ENCODE measurements around the gene TTC24.

Gene TTC24

GRCh38 chr1:156579472-156579871, at the start of gene TTC24:
Gene TTC24, plus strand, starts transcription at chr1:156579723. Its CDS starts 1,642 bp downstream, at chr1:156581365.
- no peak within 1 kb of the TSS for H3K27ac ChIP-seq (ENCODE audit: low read depth, low read length)
- peaks cover 4% of the 10 kb centered on the region for H3K4me1 ChIP-seq (ENCODE audit: control insufficient read depth, insufficient read depth, low read length)
- no peak within 1 kb of the TSS for H3K9ac ChIP-seq (ENCODE audit: low read depth, low read length)
- H3K36me3 ChIP-seq (ENCODE audit: control insufficient read depth, insufficient read depth, low read length): no peaks in the 10 kb centered on the region
- H3K27me3 ChIP-seq (ENCODE audit: control insufficient read depth, insufficient read depth, low read length): no peaks in the 10 kb centered on the region
- H3K4me3 ChIP-seq (ENCODE audit: low read depth, low read length): no peak within 1 kb of the TSS
- no peaks in the 10 kb centered on the region for H3K9me3 ChIP-seq (ENCODE audit: control insufficient read depth, insufficient read depth, low read length)

- H3K4me3 ChIP-seq (ENCODE audit: low read depth, low read length): no peak overlapping the region
- peaks cover 10% of the 10 kb centered on the region for H3K4me1 ChIP-seq (ENCODE audit: control insufficient read depth, insufficient read depth, low read length)
- no peak overlapping the region for H3K9ac ChIP-seq (ENCODE audit: low read depth, low read length)
- no peak overlapping the region for H3K27ac ChIP-seq (ENCODE audit: low read depth, low read length)
- no peaks in the 10 kb centered on the region for H3K27me3 ChIP-seq (ENCODE audit: control insufficient read depth, insufficient read depth, low read length)
- H3K9me3 ChIP-seq (ENCODE audit: control insufficient read depth, insufficient read depth, low read length): no peaks in the 10 kb centered on the region
- H3K36me3 ChIP-seq (ENCODE audit: control insufficient read depth, insufficient read depth, low read length): peaks cover 83% of the 10 kb centered on the region
These were observed 49.5 kb upstream of the TTC24 start for GRCh38 chr1:156530006-156530405.

GRCh38 chr1:156532374-156532773, 47.1 kb upstream of the TTC24 start:
- H3K36me3 ChIP-seq (ENCODE audit: control insufficient read depth, insufficient read depth, low read length): peaks cover 93% of the 10 kb centered on the region
- no peaks in the 10 kb centered on the region for H3K9me3 ChIP-seq (ENCODE audit: control insufficient read depth, insufficient read depth, low read length)
- H3K27ac ChIP-seq (ENCODE audit: low read depth, low read length): no peak overlapping the region
- H3K27me3 ChIP-seq (ENCODE audit: control insufficient read depth, insufficient read depth, low read length): no peaks in the 10 kb centered on the region
- no peaks in the 10 kb centered on the region for H3K4me1 ChIP-seq (ENCODE audit: control insufficient read depth, insufficient read depth, low read length)
- no peak overlapping the region for H3K9ac ChIP-seq (ENCODE audit: low read depth, low read length)
- no peak overlapping the region for H3K4me3 ChIP-seq (ENCODE audit: low read depth, low read length)

- H3K9me3 ChIP-seq (ENCODE audit: control insufficient read depth, insufficient read depth, low read length): no peaks in the 10 kb centered on the region
- no peaks in the 10 kb centered on the region for H3K4me1 ChIP-seq (ENCODE audit: control insufficient read depth, insufficient read depth, low read length)
- peaks cover 87% of the 10 kb centered on the region for H3K36me3 ChIP-seq (ENCODE audit: control insufficient read depth, insufficient read depth, low read length)
- no peak overlapping the region for H3K27ac ChIP-seq (ENCODE audit: low read depth, low read length)
- no peaks in the 10 kb centered on the region for H3K27me3 ChIP-seq (ENCODE audit: control insufficient read depth, insufficient read depth, low read length)
- no peak overlapping the region for H3K4me3 ChIP-seq (ENCODE audit: low read depth, low read length)
- no peak overlapping the region for H3K9ac ChIP-seq (ENCODE audit: low read depth, low read length)
These were observed 45.8 kb upstream of the TTC24 start for GRCh38 chr1:156533568-156534220.

- H3K27ac ChIP-seq (ENCODE audit: low read depth, low read length): no peak overlapping the region
- no peaks in the 10 kb centered on the region for H3K4me1 ChIP-seq (ENCODE audit: control insufficient read depth, insufficient read depth, low read length)
- no peaks in the 10 kb centered on the region for H3K27me3 ChIP-seq (ENCODE audit: control insufficient read depth, insufficient read depth, low read length)
- H3K36me3 ChIP-seq (ENCODE audit: control insufficient read depth, insufficient read depth, low read length): peaks cover 89% of the 10 kb centered on the region
- H3K9ac ChIP-seq (ENCODE audit: low read depth, low read length): no peak overlapping the region
- H3K4me3 ChIP-seq (ENCODE audit: low read depth, low read length): no peak overlapping the region
- H3K9me3 ChIP-seq (ENCODE audit: control insufficient read depth, insufficient read depth, low read length): no peaks in the 10 kb centered on the region
These were observed 45.0 kb upstream of the TTC24 start for GRCh38 chr1:156534424-156535060.

- H3K4me3 ChIP-seq (ENCODE audit: low read depth, low read length): no peak overlapping the region
- no peak overlapping the region for H3K9ac ChIP-seq (ENCODE audit: low read depth, low read length)
- H3K4me1 ChIP-seq (ENCODE audit: control insufficient read depth, insufficient read depth, low read length): no peaks in the 10 kb centered on the region
- H3K9me3 ChIP-seq (ENCODE audit: control insufficient read depth, insufficient read depth, low read length): no peaks in the 10 kb centered on the region
- peaks cover 93% of the 10 kb centered on the region for H3K36me3 ChIP-seq (ENCODE audit: control insufficient read depth, insufficient read depth, low read length)
- no peak overlapping the region for H3K27ac ChIP-seq (ENCODE audit: low read depth, low read length)
- H3K27me3 ChIP-seq (ENCODE audit: control insufficient read depth, insufficient read depth, low read length): no peaks in the 10 kb centered on the region
These were observed 42.5 kb upstream of the TTC24 start for GRCh38 chr1:156537027-156537426.

- Histone ChIP-seq H3K4me3 (ENCODE audit: low read depth, low read length) (no peak overlapping the region), H3K4me1 (ENCODE audit: control insufficient read depth, insufficient read depth, low read length) (no peaks in the 10 kb centered on the region), H3K36me3 (ENCODE audit: control insufficient read depth, insufficient read depth, low read length) (peaks cover 87% of the 10 kb centered on the region), H3K27ac (ENCODE audit: low read depth, low read length) (no peak overlapping the region), H3K9me3 (ENCODE audit: control insufficient read depth, insufficient read depth, low read length) (no peaks in the 10 kb centered on the region), H3K9ac (ENCODE audit: low read depth, low read length) (no peak overlapping the region), H3K27me3 (ENCODE audit: control insufficient read depth, insufficient read depth, low read length) (no peaks in the 10 kb centered on the region)
These were observed 40.6 kb upstream of the TTC24 start for GRCh38 chr1:156538711-156539440.

- Histone ChIP-seq H3K36me3 (ENCODE audit: control insufficient read depth, insufficient read depth, low read length) (peaks cover 77% of the 10 kb centered on the region), H3K9me3 (ENCODE audit: control insufficient read depth, insufficient read depth, low read length) (no peaks in the 10 kb centered on the region), H3K9ac (ENCODE audit: low read depth, low read length) (no peak overlapping the region), H3K27ac (ENCODE audit: low read depth, low read length) (no peak overlapping the region), H3K4me1 (ENCODE audit: control insufficient read depth, insufficient read depth, low read length) (no peaks in the 10 kb centered on the region), H3K4me3 (ENCODE audit: low read depth, low read length) (no peak overlapping the region), H3K27me3 (ENCODE audit: control insufficient read depth, insufficient read depth, low read length) (no peaks in the 10 kb centered on the region)
These were observed 39.6 kb upstream of the TTC24 start for GRCh38 chr1:156539818-156540355.

GRCh38 chr1:156540955-156541354, 38.6 kb upstream of the TTC24 start:
- H3K27me3 ChIP-seq (ENCODE audit: control insufficient read depth, insufficient read depth, low read length): no peaks in the 10 kb centered on the region
- H3K9ac ChIP-seq (ENCODE audit: low read depth, low read length): no peak overlapping the region
- no peak overlapping the region for H3K4me3 ChIP-seq (ENCODE audit: low read depth, low read length)
- H3K36me3 ChIP-seq (ENCODE audit: control insufficient read depth, insufficient read depth, low read length): peaks cover 67% of the 10 kb centered on the region
- no peaks in the 10 kb centered on the region for H3K9me3 ChIP-seq (ENCODE audit: control insufficient read depth, insufficient read depth, low read length)
- H3K4me1 ChIP-seq (ENCODE audit: control insufficient read depth, insufficient read depth, low read length): no peaks in the 10 kb centered on the region
- H3K27ac ChIP-seq (ENCODE audit: low read depth, low read length): no peak overlapping the region

- Histone ChIP-seq H3K4me3 (ENCODE audit: low read depth, low read length) (no peak overlapping the region), H3K4me1 (ENCODE audit: control insufficient read depth, insufficient read depth, low read length) (no peaks in the 10 kb centered on the region), H3K36me3 (ENCODE audit: control insufficient read depth, insufficient read depth, low read length) (peaks cover 70% of the 10 kb centered on the region), H3K9me3 (ENCODE audit: control insufficient read depth, insufficient read depth, low read length) (no peaks in the 10 kb centered on the region), H3K9ac (ENCODE audit: low read depth, low read length) (no peak overlapping the region), H3K27me3 (ENCODE audit: control insufficient read depth, insufficient read depth, low read length) (no peaks in the 10 kb centered on the region), H3K27ac (ENCODE audit: low read depth, low read length) (no peak overlapping the region)
These were observed 36.5 kb upstream of the TTC24 start for GRCh38 chr1:156543066-156543465.

GRCh38 chr1:156544592-156545102, 34.9 kb upstream of the TTC24 start:
- H3K27ac ChIP-seq (ENCODE audit: low read depth, low read length): no peak overlapping the region
- no peaks in the 10 kb centered on the region for H3K9me3 ChIP-seq (ENCODE audit: control insufficient read depth, insufficient read depth, low read length)
- H3K4me1 ChIP-seq (ENCODE audit: control insufficient read depth, insufficient read depth, low read length): no peaks in the 10 kb centered on the region
- no peak overlapping the region for H3K9ac ChIP-seq (ENCODE audit: low read depth, low read length)
- no peaks in the 10 kb centered on the region for H3K27me3 ChIP-seq (ENCODE audit: control insufficient read depth, insufficient read depth, low read length)
- peaks cover 67% of the 10 kb centered on the region for H3K36me3 ChIP-seq (ENCODE audit: control insufficient read depth, insufficient read depth, low read length)
- no peak overlapping the region for H3K4me3 ChIP-seq (ENCODE audit: low read depth, low read length)
